CD14-positive monocyte (primary cell): ENCODE data around the gene SMARCA4. TPM values are rescaled to one million over a fixed set of nuclear protein-coding genes. Genes with fewer than 3 reads are reported as not detected.

ENCODE experiments used
- DNase-seq, 3 donors: peaks; one replicate each; pipeline ENCODE4 v3.0.0-alpha.2; 2011 to 2022
- H2AFZ ChIP-seq: 2 replicates; pipeline ENCODE4 v1.6.0; 2012; ENCODE audit warnings: mild to moderate bottlenecking, low read depth, low read length, inconsistent platforms; ENCODE audit not compliant: insufficient read depth, poor library complexity, severe bottlenecking
- H3K27ac ChIP-seq, 2 donors: 1 replicate in 1 of 2; 2 replicates in 1 of 2; pipeline ENCODE4 v1.5.1; 2012 to 2013; ENCODE audit warnings: low read length in 2 of 2, control low read depth in 1 of 2, inconsistent platforms in 1 of 2, low read depth in 1 of 2, mild to moderate bottlenecking in 1 of 2
- H3K27me3 ChIP-seq, 2 donors: one replicate each; pipeline versions ENCODE4 v1.6.0 to v1.6.1; 2011 to 2013; ENCODE audit warnings: low read length in 2 of 2; ENCODE audit not compliant: control insufficient read depth in 2 of 2, insufficient read depth in 2 of 2
- H3K36me3 ChIP-seq, 2 donors: replicated peaks in 1 of 2; 1 replicate in 1 of 2; 2 replicates in 1 of 2; pipeline versions ENCODE4 v1.5.1 to v1.6.1; 2012 to 2013; ENCODE audit warnings: low read length in 2 of 2, control low read depth in 1 of 2, inconsistent platforms in 1 of 2, mild to moderate bottlenecking in 1 of 2; ENCODE audit not compliant: insufficient read depth in 2 of 2, control insufficient read depth in 1 of 2
- H3K4me1 ChIP-seq, 2 donors: 1 replicate in 1 of 2; 2 replicates in 1 of 2; pipeline versions ENCODE4 v1.5.1 to v1.6.1; 2012 to 2013; ENCODE audit warnings: low read length in 2 of 2, control low read depth in 1 of 2, inconsistent platforms in 1 of 2, mild to moderate bottlenecking in 1 of 2, moderate library complexity in 1 of 2; ENCODE audit not compliant: insufficient read depth in 2 of 2, control insufficient read depth in 1 of 2
- H3K4me2 ChIP-seq: replicated peaks from 2 replicates; pipeline ENCODE3; 2012; ENCODE audit warnings: low read length, moderate library complexity, mild to moderate bottlenecking; ENCODE audit not compliant: poor library complexity, severe bottlenecking; ENCODE audit errors: extremely low read depth
- H3K4me3 ChIP-seq, 3 experiments: fragments of 200-600 bp in 1 of 3; sonication (generic) in 1 of 3; replicated peaks in 1 of 3; 1 replicate in 2 of 3; 2 replicates in 1 of 3; pipeline ENCODE4 v1.5.1; 2011 to 2013; ENCODE audit warnings: low read length in 3 of 3, mild to moderate bottlenecking in 3 of 3, control low read depth in 2 of 3, low read depth in 2 of 3, inconsistent platforms in 1 of 3, moderate library complexity in 1 of 3
- H3K79me2 ChIP-seq: 2 replicates; pipeline ENCODE4 v1.6.0; 2012; ENCODE audit warnings: mild to moderate bottlenecking, control low read depth, inconsistent platforms, low read length, moderate library complexity; ENCODE audit not compliant: insufficient read depth
- H3K9ac ChIP-seq: 2 replicates; pipeline ENCODE4 v1.6.0; 2017; ENCODE audit warnings: low read length, mild to moderate bottlenecking; ENCODE audit not compliant: insufficient read depth, poor library complexity, severe bottlenecking
- H3K9me3 ChIP-seq, 2 donors: replicated peaks in 1 of 2; 1 replicate in 1 of 2; 2 replicates in 1 of 2; pipeline versions ENCODE4 v1.5.1 to v1.6.1; 2012 to 2013; ENCODE audit warnings: low read length in 2 of 2, control low read depth in 1 of 2; ENCODE audit not compliant: control insufficient read depth in 1 of 2, insufficient read depth in 1 of 2
- H4K20me1 ChIP-seq: 2 replicates; pipeline ENCODE4 v1.6.0; 2012; ENCODE audit warnings: mild to moderate bottlenecking, low read length, control low read depth, moderate library complexity; ENCODE audit not compliant: insufficient read depth
- H3K27ac Mint-ChIP-seq, 7 donors: one replicate each; pipeline ENCODE4 v1.8.0; 2020; ENCODE audit warnings: mild to moderate bottlenecking in 7 of 7, mixed read lengths in 7 of 7, moderate library complexity in 6 of 7, inconsistent platforms in 2 of 7
- H3K27me3 Mint-ChIP-seq, 3 donors: one replicate each; pipeline ENCODE4 v1.8.0; 2021 to 2022; ENCODE audit warnings: low read depth in 3 of 3, mild to moderate bottlenecking in 3 of 3, mixed read lengths in 3 of 3, moderate library complexity in 3 of 3, inconsistent platforms in 1 of 3
- H3K36me3 Mint-ChIP-seq, 2 donors: one replicate each; pipeline ENCODE4 v1.8.0; 2020; ENCODE audit warnings: mixed read lengths in 2 of 2, inconsistent platforms in 1 of 2, mild to moderate bottlenecking in 1 of 2
- H3K4me1 Mint-ChIP-seq: one replicate; pipeline ENCODE4 v1.8.0; 2020; ENCODE audit warnings: mild to moderate bottlenecking, mixed read lengths
- H3K4me3 Mint-ChIP-seq, 2 donors: one replicate each; pipeline ENCODE4 v1.8.0; 2020; ENCODE audit warnings: mild to moderate bottlenecking in 2 of 2, mixed read lengths in 2 of 2, moderate library complexity in 1 of 2
- H3K9me3 Mint-ChIP-seq, 7 donors: one replicate each; pipeline ENCODE4 v1.8.0; 2020 to 2022; ENCODE audit warnings: mixed read lengths in 7 of 7, mild to moderate bottlenecking in 6 of 7, moderate library complexity in 6 of 7, inconsistent platforms in 2 of 7
- CTCF ChIP-seq: fragments of 200-600 bp; IDR thresholded peaks from one replicate; pipeline ENCODE4 v1.8.0; 2022; ENCODE audit warnings: antibody characterized with exemption, mild to moderate bottlenecking
- WGBS: methylation state at CpG from one replicate; pipeline ENCODE4 v1.1.5; 2013; ENCODE audit warnings: missing lambda C conversion rate; ENCODE audit not compliant: insufficient coverage; 5-methylcytosine and 5-hydroxymethylcytosine counted together
- intact Hi-C, 2 donors: fragments of 100-400 bp; cut with micrococcal nuclease; formaldehyde crosslinking; loops; one replicate each; pipeline versions ENCODE4 v1.15.0 to v1.15.1; 2023
- polyA plus RNA-seq, 3 donors: library from polyadenylated mRNA; depleted of rRNA in 1 of 3; unstranded in 2 of 3; stranded (reverse) in 1 of 3; fragments of 300-500 nt in 2 of 3; fragments of >200 nt in 1 of 3; fragmentation: Illumina TruSeq in 2 of 3; gene quantifications; 1 replicate in 2 of 3; 2 replicates in 1 of 3; pipeline ENCODE4 v1.2.3, GENCODE V29; 2012 to 2021

The SMARCA4 gene
- polyA plus RNA-seq, 3 donors, result 5.1 to 53.3 (median 7.0) TPM

- Histone ChIP-seq H3K4me3 (no peak overlapping the region), H2AFZ (no peak overlapping the region), H3K36me3 (peaks cover 75 to 86% of the 10 kb centered on the region in 2 donors), H3K4me2 (no peak overlapping the region), H3K79me2 (peaks cover 34% of the 10 kb centered on the region), H3K9ac (no peak overlapping the region), H3K27me3 (no peaks in the 10 kb centered on the region), H4K20me1 (peaks cover 33% of the 10 kb centered on the region), H3K9me3 (no peaks in the 10 kb centered on the region), H3K27ac (no peak overlapping the region), H3K4me1 (no peaks in the 10 kb centered on the region)
- Mint-ChIP-seq H3K27ac (peak overlapping the region in 1 of 7 donors; percentile 25), H3K36me3 (peaks cover 57 to 82% of the 10 kb centered on the region in 2 donors), H3K9me3 (peaks cover 0 to 2% (median 0%) of the 10 kb centered on the region in 7 donors), H3K4me1 (no peaks in the 10 kb centered on the region), H3K4me3 (no peak overlapping the region), H3K27me3 (no peaks in the 10 kb centered on the region)
- 99% methylated on average over 22 of the region's 32 CpGs for WGBS
- TF ChIP-seq CTCF, result no peak
- intact Hi-C loops, result no loop called here
- DNase-seq, result no peak
Measured at GRCh38 chr19:10986301-10987127, 25.7 kb downstream of the SMARCA4 start.

GRCh38 chr19:10987571-10988297, 26.9 kb downstream of the SMARCA4 start:
- H3K9ac ChIP-seq, result no peak overlapping the region
- H3K36me3 Mint-ChIP-seq, result peaks cover 62 to 89% of the 10 kb centered on the region in 2 donors
- H3K79me2 ChIP-seq, result peaks cover 22% of the 10 kb centered on the region
- H3K4me3 Mint-ChIP-seq, result no peak overlapping the region
- no peak overlapping the region for H3K4me2 ChIP-seq
- H3K27ac ChIP-seq, result no peak overlapping the region
- intact Hi-C loops, result no loop called here
- H3K4me1 ChIP-seq, result no peaks in the 10 kb centered on the region
- H2AFZ ChIP-seq, result no peak overlapping the region
- DNase-seq, result no peak
- H4K20me1 ChIP-seq, result peaks cover 27% of the 10 kb centered on the region
- no peak overlapping the region for H3K4me3 ChIP-seq
- H3K9me3 ChIP-seq, result no peaks in the 10 kb centered on the region
- no peaks in the 10 kb centered on the region for H3K27me3 Mint-ChIP-seq
- H3K4me1 Mint-ChIP-seq, result no peaks in the 10 kb centered on the region
- H3K36me3 ChIP-seq, result peaks cover 82 to 93% of the 10 kb centered on the region in 2 donors
- WGBS, result 96% methylated on average over 20 of the region's 32 CpGs
- H3K27ac Mint-ChIP-seq, result no peak overlapping the region
- no peak for TF ChIP-seq CTCF
- no peaks in the 10 kb centered on the region for H3K27me3 ChIP-seq
- peaks cover 0 to 2% (median 0%) of the 10 kb centered on the region in 7 donors for H3K9me3 Mint-ChIP-seq
